M059J (cell line): Measurements from ENCODE around the gene KIR3DL3. TPM values are rescaled to one million over a fixed set of nuclear protein-coding genes. Genes with fewer than 3 reads are reported as not detected.
"Not testable (repeated sequence)": the region's sequence is repeated elsewhere in the genome, so short reads cannot be mapped to it uniquely, and the experiment has no call there.

Experiments
- DNase-seq: peaks from one replicate; pipeline ENCODE4 v3.0.0-alpha.2; 2012; ENCODE audit warnings: low read depth
- total RNA-seq: library from RNA; depleted of rRNA; stranded (reverse); fragments of >200 nt; shearing (Covaris generic); gene quantifications from 2 replicates; pipeline ENCODE4 v1.2.3, GENCODE V29; 2014

The KIR3DL3 gene
- total RNA-seq, 1 experiment from 2014 or later: not detected

DNA sequence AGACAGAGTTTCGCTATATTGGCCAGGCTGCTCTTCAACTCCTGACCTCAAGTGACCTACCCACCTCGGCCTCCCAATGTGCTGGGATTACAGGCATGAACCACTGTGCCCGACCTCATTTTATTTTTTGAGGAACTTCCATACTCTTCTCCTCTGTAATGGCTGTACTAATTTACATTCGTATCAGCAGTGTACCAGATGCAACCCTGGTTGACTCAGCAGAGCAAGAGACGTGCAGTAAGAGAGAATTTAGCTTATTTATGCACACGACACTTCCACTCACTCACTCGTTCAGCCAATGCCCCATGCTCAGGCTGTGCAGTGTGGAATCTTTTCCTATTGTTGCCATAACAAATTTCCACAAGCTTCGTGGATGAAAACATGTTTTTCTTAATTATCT lies 6.9 kb downstream of the KIR3DL3 start:
- DNase-seq: no peak

- DNase-seq: not testable (repeated sequence)
Observed at GRCh38 chr19:54738306-54738705, 14.1 kb downstream of the KIR3DL3 start, which contains the start of gene KIR2DL3. Gene KIR2DL3 (plus strand): TSS chr19:54738513. CDS start chr19:54738546, 33 bp downstream.

DNA sequence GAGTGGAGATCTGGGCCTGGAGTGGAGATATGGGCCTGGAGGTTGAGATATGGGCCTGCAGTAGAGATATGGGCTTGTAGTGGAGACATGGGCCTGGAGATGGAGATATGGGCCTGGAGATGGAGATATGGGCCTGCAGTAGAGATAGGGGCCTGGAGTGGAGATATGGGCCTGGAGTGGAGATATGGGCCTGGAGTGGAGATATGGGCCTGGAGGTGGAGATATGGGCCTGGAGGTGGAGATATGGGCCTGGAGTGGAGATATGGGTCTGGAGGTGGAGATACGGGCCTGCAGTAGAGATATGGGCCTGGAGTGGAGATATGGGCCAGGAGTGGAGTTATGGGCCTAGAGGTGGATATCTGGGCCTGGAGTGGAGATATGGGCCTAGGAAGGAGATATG lies 14.5 kb downstream of the KIR3DL3 start:
- no peak for DNase-seq

GRCh38 chr19:54739587-54740497 lies 15.6 kb downstream of the KIR3DL3 start:
- no peak for DNase-seq

DNA sequence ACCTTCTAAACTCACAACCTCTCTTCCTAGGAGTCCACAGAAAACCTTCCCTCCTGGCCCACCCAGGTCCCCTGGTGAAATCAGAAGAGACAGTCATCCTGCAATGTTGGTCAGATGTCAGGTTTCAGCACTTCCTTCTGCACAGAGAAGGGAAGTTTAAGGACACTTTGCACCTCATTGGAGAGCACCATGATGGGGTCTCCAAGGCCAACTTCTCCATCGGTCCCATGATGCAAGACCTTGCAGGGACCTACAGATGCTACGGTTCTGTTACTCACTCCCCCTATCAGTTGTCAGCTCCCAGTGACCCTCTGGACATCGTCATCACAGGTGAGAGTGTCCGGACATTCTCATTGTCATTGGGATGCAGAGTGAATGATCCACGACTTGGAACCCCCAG lies 17.7 kb downstream of the KIR3DL3 start:
- DNase-seq: not testable (repeated sequence)

DNA sequence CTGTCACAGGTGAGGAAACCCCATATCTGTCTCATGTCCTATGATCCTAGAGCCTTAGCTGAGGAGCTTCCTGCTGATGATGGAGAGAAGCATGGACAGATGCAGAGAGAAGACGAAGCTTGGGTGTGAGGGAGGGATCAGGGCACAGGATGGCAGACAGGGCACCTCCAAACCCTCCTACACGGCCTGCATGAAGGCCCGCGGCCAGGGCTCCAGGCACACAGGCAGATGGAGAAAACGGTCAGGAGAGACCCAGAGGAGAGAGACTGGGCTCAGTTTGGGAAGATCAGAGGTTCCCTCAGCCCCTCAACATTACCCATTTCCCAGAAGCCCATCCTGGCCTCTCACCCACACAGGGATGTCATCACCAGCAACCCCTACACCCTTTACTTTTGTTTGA lies 19.8 kb downstream of the KIR3DL3 start:
- DNase-seq: not testable (repeated sequence)

- DNase-seq: peak; percentile 26
Observed at GRCh38 chr19:54747614-54748322, 23.5 kb downstream of the KIR3DL3 start.

DNA sequence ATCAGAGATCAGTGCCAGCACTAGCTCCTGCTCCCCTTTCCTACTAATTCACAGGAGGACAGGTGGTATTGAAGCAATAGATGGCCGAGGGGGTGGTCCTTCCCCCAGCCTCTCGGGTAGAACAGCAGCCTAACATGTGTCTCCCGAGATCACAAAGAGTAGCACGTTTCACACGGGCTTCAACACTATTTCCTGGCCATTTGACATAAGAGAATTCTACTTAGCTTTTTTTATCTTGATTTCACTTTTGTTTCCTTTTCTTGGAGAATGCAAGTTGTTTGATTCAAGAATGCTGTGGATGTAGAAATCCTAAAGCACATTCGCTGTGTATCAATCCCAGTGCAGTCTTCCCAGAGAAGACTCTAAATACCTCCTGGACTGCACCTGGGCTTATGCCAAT lies 26.0 kb downstream of the KIR3DL3 start:
- not testable (repeated sequence) for DNase-seq

GRCh38 chr19:54756204-54757110 lies 32.2 kb downstream of the KIR3DL3 start:
- DNase-seq: not testable (repeated sequence)

DNA sequence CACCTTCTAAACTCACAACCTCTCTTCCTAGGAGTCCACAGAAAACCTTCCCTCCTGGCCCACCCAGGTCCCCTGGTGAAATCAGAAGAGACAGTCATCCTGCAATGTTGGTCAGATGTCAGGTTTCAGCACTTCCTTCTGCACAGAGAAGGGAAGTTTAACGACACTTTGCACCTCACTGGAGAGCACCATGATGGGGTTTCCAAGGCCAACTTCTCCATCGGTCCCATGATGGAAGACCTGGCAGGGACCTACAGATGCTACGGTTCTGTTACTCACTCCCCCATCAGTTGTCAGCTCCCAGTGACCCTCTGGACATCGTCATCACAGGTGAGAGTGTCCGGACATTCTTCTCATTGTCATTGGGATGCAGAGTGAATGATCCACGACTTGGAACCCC lies 34.3 kb downstream of the KIR3DL3 start:
- DNase-seq: not testable (repeated sequence)

- DNase-seq: peak; percentile 30
Observed at GRCh38 chr19:54764219-54764618, 40.0 kb downstream of the KIR3DL3 start.

- not testable (repeated sequence) for DNase-seq
Observed at GRCh38 chr19:54766464-54766863, 42.2 kb downstream of the KIR3DL3 start.

GRCh38 chr19:54769646-54770045 lies 45.4 kb downstream of the KIR3DL3 start, which contains the start of gene KIR2DL1:
Gene KIR2DL1 (plus strand): TSS chr19:54769793. CDS start chr19:54769851, 58 bp downstream.
- not testable (repeated sequence) for DNase-seq

GRCh38 chr19:54770511-54770910 lies 46.3 kb downstream of the KIR3DL3 start:
- not testable (repeated sequence) for DNase-seq

- DNase-seq: peak; percentile 90
Observed at GRCh38 chr19:54771018-54771960, 47.0 kb downstream of the KIR3DL3 start.

DNA sequence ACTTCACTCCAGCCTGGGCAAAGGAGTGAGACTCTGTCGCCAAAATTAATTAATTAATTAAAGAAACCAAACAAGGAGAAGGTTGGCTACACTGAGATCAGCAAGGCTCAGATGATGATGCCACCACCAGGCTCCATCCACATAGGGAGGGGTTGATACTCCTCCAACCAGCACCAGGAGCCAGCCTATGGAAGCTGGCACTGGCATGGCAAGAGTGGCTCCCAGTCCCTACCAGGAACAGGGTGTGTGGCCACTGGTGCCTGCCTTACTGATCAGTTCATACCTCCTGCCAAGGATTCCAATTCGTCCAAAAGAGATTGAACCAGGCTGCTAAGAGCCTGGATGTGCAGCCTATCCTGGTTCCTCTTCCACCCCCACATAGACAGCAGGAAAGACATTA lies 48.4 kb downstream of the KIR3DL3 start:
- DNase-seq: not testable (repeated sequence)

GRCh38 chr19:54775095-54775815 lies 51.0 kb downstream of the KIR3DL3 start:
- not testable (repeated sequence) for DNase-seq

DNA sequence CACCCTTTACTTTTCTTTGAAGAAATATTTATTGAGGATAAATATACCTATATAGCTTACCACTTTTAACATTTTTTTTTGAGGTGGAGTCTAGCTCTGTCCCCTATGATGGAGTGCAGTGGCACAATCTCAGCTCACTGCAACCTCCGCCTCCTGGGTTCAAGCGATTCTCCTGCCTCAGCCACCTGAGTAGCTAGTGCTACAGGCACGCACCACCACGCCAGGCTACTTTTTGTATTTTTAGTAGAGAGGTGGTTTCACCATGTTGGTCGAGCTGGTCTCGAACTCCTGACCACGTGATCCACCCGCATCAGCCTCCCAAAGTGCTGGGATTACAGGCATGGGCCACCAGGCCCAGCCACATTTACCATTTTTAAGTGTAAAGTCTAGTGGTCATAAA lies 51.6 kb downstream of the KIR3DL3 start:
- not testable (repeated sequence) for DNase-seq

- not testable (repeated sequence) for DNase-seq
Observed at GRCh38 chr19:54777851-54778250, 53.6 kb downstream of the KIR3DL3 start.
